HUES64 (cell line): Measurements from ENCODE around the gene ZBTB40.

Source experiments
- H3K27ac ChIP-seq: 2 replicates; pipeline ENCODE4 v1.7.0; 2013; ENCODE audit warnings: low read depth, low read length, inconsistent platforms
- H3K27me3 ChIP-seq: 2 replicates; pipeline ENCODE4 v1.6.1; 2013; ENCODE audit warnings: mild to moderate bottlenecking, low read length; ENCODE audit not compliant: insufficient read depth
- H3K36me3 ChIP-seq: 2 replicates; pipeline ENCODE4 v1.6.1; 2013; ENCODE audit warnings: mild to moderate bottlenecking, low read length; ENCODE audit not compliant: insufficient read depth
- H3K4me1 ChIP-seq: 2 replicates; pipeline ENCODE4 v1.6.1; 2013; ENCODE audit warnings: mild to moderate bottlenecking, low read length, moderate library complexity; ENCODE audit not compliant: insufficient read depth
- H3K4me3 ChIP-seq: 2 replicates; pipeline ENCODE4 v1.5.1; 2013; ENCODE audit warnings: mild to moderate bottlenecking, low read length, moderate library complexity
- H3K9ac ChIP-seq: 2 replicates; pipeline ENCODE4 v1.6.1; 2013; ENCODE audit warnings: mild to moderate bottlenecking, low read depth, low read length
- H3K9me3 ChIP-seq: 2 replicates; pipeline ENCODE4 v1.6.1; 2013; ENCODE audit warnings: low read depth, low read length; ENCODE audit not compliant: insufficient read depth
- WGBS: fragments of 150-250, 120-280 bp; methylation state at CpG from one replicate; pipeline ENCODE4 v1.1.7; 2013; ENCODE audit warnings: missing lambda C conversion rate; 5-methylcytosine and 5-hydroxymethylcytosine counted together

ZBTB40 gene

DNA sequence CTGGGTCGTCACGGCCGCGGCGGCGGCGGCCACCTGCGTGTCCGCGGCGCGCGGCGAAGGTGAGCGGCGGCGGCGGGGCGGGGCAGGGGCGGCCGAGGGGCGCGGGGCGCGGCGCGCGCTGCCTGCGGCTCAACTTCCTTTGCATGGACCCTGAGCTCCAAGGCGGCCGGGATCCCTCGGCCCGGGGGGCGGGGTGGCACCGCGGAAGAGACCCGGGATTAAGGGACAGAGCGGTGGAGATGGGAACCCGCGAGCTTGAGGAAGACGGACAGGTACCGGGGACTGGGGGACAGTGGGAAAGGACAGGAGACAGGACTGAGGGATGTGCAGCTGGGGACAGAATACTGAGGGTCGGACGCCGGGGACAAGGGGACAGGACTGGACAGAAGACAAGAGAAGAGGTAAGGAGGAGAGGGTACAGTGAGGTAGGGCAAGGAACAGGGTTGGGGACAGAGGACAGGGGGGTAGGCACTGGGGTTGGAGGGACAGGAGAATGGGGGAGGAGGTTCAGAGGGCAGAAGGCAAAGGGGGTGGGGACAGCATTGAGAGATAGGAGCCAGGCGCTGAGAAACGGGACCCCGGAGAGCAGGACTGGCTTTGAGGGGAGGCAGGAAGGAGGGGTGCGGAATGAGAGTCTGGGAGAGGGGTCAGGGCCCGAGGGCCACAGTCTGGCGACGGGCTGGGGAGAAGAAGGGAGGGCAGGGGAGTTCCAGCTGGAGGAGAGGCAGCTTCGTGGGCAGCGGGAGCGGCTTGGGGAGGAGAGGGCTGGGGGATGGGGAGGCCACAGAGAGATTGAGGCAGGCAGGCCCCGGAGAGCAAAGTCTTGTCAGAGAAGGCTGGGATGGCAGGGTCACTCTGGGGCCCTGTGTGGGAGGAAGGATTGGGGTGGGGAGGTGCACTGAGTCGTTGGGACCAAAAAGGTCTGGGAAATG lies 112.3 kb downstream of the ZBTB40 start:
- peak overlapping the region; percentile 50 for H3K4me3 ChIP-seq
- 5% methylated on average over 57 of the region's 57 CpGs for WGBS
- peaks cover 58% of the 10 kb centered on the region for H3K27me3 ChIP-seq
- H3K27ac ChIP-seq, result no peak overlapping the region
- H3K36me3 ChIP-seq, result no peaks in the 10 kb centered on the region
- H3K4me1 ChIP-seq, result no peaks in the 10 kb centered on the region
- H3K9ac ChIP-seq, result no peak overlapping the region
- no peaks in the 10 kb centered on the region for H3K9me3 ChIP-seq

DNA sequence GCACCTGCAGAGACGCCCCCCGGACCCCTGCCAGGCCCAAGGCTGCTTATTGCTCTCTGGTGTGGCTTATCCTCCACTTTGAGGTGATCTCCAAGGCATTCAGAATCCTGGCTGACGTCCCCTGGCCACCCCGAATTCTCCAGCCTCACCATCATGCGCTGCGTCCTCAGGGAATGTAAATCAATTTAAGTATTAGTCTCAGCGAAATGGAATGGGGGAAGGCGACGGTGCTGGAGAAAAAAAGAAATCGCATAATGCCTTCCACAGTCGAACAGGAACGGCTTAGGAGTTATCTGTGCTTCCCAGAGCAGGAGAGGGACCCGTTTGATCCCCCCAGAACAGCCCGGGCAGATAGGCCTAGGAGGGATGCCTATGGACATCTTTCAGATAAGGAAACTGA lies 114.5 kb downstream of the ZBTB40 start:
- WGBS, result 90% methylated on average over 14 of the region's 14 CpGs
- no peak overlapping the region for H3K4me3 ChIP-seq

DNA sequence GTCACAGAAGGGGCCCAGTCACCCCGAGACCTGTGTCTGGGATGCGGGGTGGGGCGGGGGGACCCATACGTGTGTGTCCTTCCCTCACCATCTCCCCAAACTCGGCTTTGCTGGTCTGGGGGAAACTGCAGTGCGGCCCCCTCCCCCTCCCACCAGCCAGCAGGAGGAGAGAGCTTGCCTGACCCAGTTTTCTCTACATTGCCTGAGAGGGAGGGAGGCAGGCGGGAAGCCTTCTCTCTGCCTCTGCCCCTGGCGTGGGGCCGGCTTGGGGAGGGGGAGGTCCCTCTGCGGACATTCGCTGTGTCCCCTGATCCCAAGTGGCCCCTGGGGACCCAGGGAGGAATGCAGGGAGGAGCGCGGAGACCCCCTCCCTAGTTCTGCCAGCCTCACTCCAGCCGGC lies 115.5 kb downstream of the ZBTB40 start:
- Histone ChIP-seq H3K4me1 (no peaks in the 10 kb centered on the region), H3K4me3 (no peak overlapping the region), H3K27me3 (peaks cover 30% of the 10 kb centered on the region), H3K36me3 (no peaks in the 10 kb centered on the region), H3K27ac (no peak overlapping the region), H3K9me3 (no peaks in the 10 kb centered on the region), H3K9ac (no peak overlapping the region)
- WGBS, result 70% methylated on average over 13 of the region's 14 CpGs

More for the DNA sequence above, 114.5 kb downstream of the ZBTB40 start:
- Histone ChIP-seq H3K4me1 (no peaks in the 10 kb centered on the region), H3K27ac (no peak overlapping the region), H3K27me3 (peaks cover 41% of the 10 kb centered on the region), H3K9me3 (no peaks in the 10 kb centered on the region), H3K36me3 (no peaks in the 10 kb centered on the region), H3K9ac (no peak overlapping the region)

DNA sequence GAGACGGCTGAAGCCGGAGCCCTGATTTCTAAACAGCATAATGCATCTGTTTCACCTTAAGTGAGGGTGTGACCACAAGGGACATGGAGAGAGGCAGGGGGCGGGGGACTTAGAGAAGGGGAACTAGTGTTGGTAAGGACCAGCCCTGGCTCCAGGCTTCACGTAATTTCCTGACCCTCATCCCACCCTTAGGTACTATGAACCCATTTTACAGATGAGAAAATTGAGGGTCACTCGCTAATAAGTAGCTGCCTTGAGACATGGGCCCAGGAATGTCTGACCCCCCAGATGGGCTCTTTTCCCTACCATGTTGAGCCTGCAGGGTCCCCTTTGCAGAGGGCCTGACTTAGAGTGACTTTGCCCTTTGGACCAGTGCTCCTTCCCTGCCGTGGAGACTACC lies 116.3 kb downstream of the ZBTB40 start:
- 89% methylated on average over 6 of the region's 6 CpGs for WGBS
- H3K27ac ChIP-seq, result no peak overlapping the region
- H3K27me3 ChIP-seq, result peaks cover 22% of the 10 kb centered on the region

DNA sequence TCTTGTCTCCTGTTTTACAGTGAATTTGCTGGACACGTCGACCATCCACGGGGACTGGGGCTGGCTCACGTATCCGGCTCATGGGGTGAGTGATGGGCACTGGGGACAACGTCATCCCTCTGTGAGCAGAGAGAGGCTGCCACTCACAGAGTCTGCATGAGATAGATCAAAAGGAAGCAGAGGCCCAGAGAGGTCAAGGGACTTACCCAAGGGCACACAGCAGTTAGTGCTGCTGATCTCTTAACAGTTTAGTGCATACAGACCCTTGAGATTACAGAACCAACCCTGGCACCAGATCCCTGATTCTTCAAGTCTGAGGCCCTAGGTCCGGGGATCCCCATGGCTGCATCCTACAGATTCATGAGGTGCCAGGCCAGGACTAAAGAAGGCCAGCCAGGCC lies 117.6 kb downstream of the ZBTB40 start:
- no peak overlapping the region for H3K4me3 ChIP-seq
- H3K4me1 ChIP-seq, result no peaks in the 10 kb centered on the region
- H3K27me3 ChIP-seq, result peaks cover 13% of the 10 kb centered on the region
- no peak overlapping the region for H3K9ac ChIP-seq
- no peak overlapping the region for H3K27ac ChIP-seq
- 94% methylated on average over 7 of the region's 7 CpGs for WGBS
- no peaks in the 10 kb centered on the region for H3K9me3 ChIP-seq
- no peaks in the 10 kb centered on the region for H3K36me3 ChIP-seq

More for the DNA sequence above, 116.3 kb downstream of the ZBTB40 start:
- Histone ChIP-seq H3K9me3 (no peaks in the 10 kb centered on the region), H3K36me3 (no peaks in the 10 kb centered on the region), H3K4me3 (no peak overlapping the region), H3K9ac (no peak overlapping the region), H3K4me1 (no peaks in the 10 kb centered on the region)

DNA sequence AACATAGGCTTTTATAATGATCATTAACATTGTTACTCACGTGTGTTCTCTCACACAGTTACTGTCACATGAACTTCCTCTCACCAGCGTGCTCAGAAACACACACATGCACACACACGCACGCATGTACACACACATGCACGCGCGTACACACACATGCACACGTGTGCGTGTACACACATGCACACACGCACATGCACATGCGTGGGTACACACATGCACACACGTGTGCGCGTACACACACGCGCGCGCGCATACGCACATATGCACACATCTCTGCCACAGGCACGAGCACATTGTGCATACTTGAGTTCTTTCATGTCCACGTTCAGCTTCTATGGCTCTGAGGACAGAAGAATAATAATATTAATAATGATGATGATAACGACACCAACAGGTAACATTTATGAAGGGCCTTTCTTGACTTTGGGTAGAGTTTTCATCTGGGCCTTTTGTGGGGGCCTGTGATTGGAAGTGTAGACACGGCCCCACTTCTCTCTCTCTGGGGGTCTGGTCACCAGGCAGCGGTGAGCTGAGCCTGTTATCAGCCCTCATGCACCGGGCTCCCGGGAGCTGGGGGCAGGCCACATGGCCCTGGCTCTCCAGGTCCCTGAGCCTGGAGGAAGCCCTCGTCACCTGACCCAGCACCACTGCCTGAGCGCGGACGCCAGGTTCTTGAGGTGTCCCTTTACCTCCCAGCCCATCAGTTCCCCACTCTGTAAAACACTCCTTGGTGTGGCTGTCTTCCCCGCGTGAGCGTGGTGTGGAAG lies 118.7 kb downstream of the ZBTB40 start:
- Histone ChIP-seq H3K27ac (no peak overlapping the region), H3K27me3 (peaks cover 4% of the 10 kb centered on the region; the same call in 1 of the 2 replicates), H3K9me3 (no peaks in the 10 kb centered on the region), H3K36me3 (no peaks in the 10 kb centered on the region), H3K4me1 (no peaks in the 10 kb centered on the region), H3K9ac (no peak overlapping the region), H3K4me3 (no peak overlapping the region)
- 92% methylated on average over 34 of the region's 34 CpGs for WGBS

- H3K36me3 ChIP-seq, result no peaks in the 10 kb centered on the region
- H3K27me3 ChIP-seq, result no peaks in the 10 kb centered on the region
- H3K9me3 ChIP-seq, result peaks cover under 1% of the 10 kb centered on the region; the same call in 1 of the 2 replicates
- no peaks in the 10 kb centered on the region for H3K4me1 ChIP-seq
- no peak overlapping the region for H3K4me3 ChIP-seq
- H3K27ac ChIP-seq, result no peak overlapping the region
- 84% methylated on average over 9 of the region's 9 CpGs for WGBS
- no peak overlapping the region for H3K9ac ChIP-seq
Observed at GRCh38 chr1:22572818-22573217, 121.2 kb downstream of the ZBTB40 start.

GRCh38 chr1:22573237-22573636 lies 121.6 kb downstream of the ZBTB40 start:
- 94% methylated on average over 7 of the region's 7 CpGs for WGBS

DNA sequence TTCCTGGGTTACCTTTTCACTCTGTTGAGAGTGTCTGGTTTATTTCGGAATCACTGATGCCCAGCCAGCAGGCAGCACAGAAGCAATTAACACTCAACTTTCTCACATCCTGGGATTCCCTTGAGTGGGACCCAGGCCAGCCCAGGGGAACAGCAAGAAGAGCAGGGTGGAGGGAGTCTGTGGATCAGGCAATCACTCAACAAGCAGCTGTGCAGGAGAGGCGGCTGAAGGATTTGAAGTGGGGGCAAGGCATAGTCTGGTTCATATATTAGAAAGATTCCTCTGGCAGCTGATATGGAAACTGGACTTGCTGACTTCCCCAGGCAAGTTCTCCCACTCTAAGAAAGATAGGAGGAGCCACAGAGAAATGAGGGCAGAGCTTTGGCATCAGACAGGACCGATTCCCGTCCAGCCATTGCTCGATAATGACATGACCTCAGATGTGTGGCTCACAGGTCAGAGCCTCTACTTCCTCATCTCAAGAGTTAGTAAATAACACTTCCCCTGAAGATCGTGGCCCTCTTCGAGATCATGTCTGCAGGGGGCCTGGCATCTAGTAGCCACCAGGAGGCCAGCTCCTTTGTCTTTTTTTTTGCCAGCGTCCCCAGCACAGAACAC lies 124.0 kb downstream of the ZBTB40 start:
- Histone ChIP-seq H3K9ac (no peak overlapping the region), H3K4me3 (no peak overlapping the region), H3K27me3 (no peaks in the 10 kb centered on the region), H3K4me1 (no peaks in the 10 kb centered on the region), H3K9me3 (peaks cover 5% of the 10 kb centered on the region; the same call in 1 of the 2 replicates), H3K27ac (no peak overlapping the region), H3K36me3 (no peaks in the 10 kb centered on the region)
- WGBS, result 80% methylated on average over 8 of the region's 8 CpGs

More at GRCh38 chr1:22573237-22573636, 121.6 kb downstream of the ZBTB40 start:
- Histone ChIP-seq H3K9me3 (peaks cover 4% of the 10 kb centered on the region; the same call in 1 of the 2 replicates), H3K27me3 (no peaks in the 10 kb centered on the region), H3K9ac (no peak overlapping the region), H3K27ac (no peak overlapping the region), H3K4me3 (no peak overlapping the region), H3K4me1 (no peaks in the 10 kb centered on the region), H3K36me3 (no peaks in the 10 kb centered on the region)

GRCh38 chr1:22576150-22576544 lies 124.5 kb downstream of the ZBTB40 start:
- WGBS, result 91% methylated on average over 23 of the region's 23 CpGs
- H3K4me3 ChIP-seq, result no peak overlapping the region
- no peak overlapping the region for H3K27ac ChIP-seq
- H3K36me3 ChIP-seq, result no peaks in the 10 kb centered on the region
- H3K9me3 ChIP-seq, result peaks cover 5% of the 10 kb centered on the region; the same call in 1 of the 2 replicates
- no peaks in the 10 kb centered on the region for H3K27me3 ChIP-seq
- no peak overlapping the region for H3K9ac ChIP-seq
- no peaks in the 10 kb centered on the region for H3K4me1 ChIP-seq

- Histone ChIP-seq H3K36me3 (no peaks in the 10 kb centered on the region), H3K4me1 (no peaks in the 10 kb centered on the region), H3K4me3 (no peak overlapping the region), H3K27me3 (no peaks in the 10 kb centered on the region), H3K9ac (no peak overlapping the region), H3K9me3 (peaks cover 5% of the 10 kb centered on the region; the same call in 1 of the 2 replicates), H3K27ac (no peak overlapping the region)
- WGBS, result 95% methylated on average over 24 of the region's 24 CpGs
Observed at GRCh38 chr1:22576617-22577016, 125.0 kb downstream of the ZBTB40 start.
